T-cell (primary cell): ENCODE results near the gene ATP23. TPM values are rescaled to one million over a fixed set of nuclear protein-coding genes. Genes with fewer than 3 reads are reported as not detected.
A peak's percentile ranks its signal among the peaks of the same experiment; 100 is the strongest.

Source experiments
- ATAC-seq, 4 experiments: fragments of 200-7000 bp in 3 of 4; fragments of 150-1000 bp in 1 of 4; cut with Tn5 transposase; replicated peaks in 1 of 4; 1 replicate in 3 of 4; 2 replicates in 1 of 4; pipeline ENCODE4 v1.10.0; 2021; ENCODE audit warnings: moderate library complexity in 3 of 4, mild to moderate bottlenecking in 2 of 4, moderate number of reproducible peaks in 1 of 4
- CTCF ChIA-PET, 2 donors: fragments of 300-600 bp; sonication (Branson Sonifier 250); formaldehyde crosslinking; loops; one replicate each; lab custom pipeline; 2022; ENCODE audit warnings: antibody characterized with exemption in 2 of 2; lab: Charles Lee
- POLR2A ChIA-PET, 2 donors: fragments of 300-600 bp; sonication (Branson Sonifier 250); formaldehyde crosslinking; loops; one replicate each; lab custom pipeline; 2022; ENCODE audit warnings: antibody characterized with exemption in 2 of 2; lab: Charles Lee
- DNase-seq, 35 experiments: peaks; one replicate each; pipeline versions ENCODE4 v3.0.0 to v3.0.0-alpha.2; 2013 to 2023
- H3K27ac ChIP-seq: one replicate; pipeline ENCODE4 v1.5.1; 2013; ENCODE audit warnings: low read length
- H3K27me3 ChIP-seq, 2 experiments: replicated peaks in 1 of 2; 1 replicate in 1 of 2; 2 replicates in 1 of 2; pipeline versions ENCODE4 v1.6.1 to v1.7.0; 2013; ENCODE audit warnings: low read length in 1 of 2, mixed read lengths in 1 of 2; ENCODE audit not compliant: control insufficient read depth in 2 of 2, insufficient read depth in 2 of 2; ENCODE audit errors: extremely low read depth in 1 of 2
- H3K36me3 ChIP-seq, 2 donors: 1 replicate in 1 of 2; 2 replicates in 1 of 2; pipeline versions ENCODE4 v1.6.1 to v1.7.0; 2013; ENCODE audit warnings: low read length in 1 of 2; ENCODE audit not compliant: control insufficient read depth in 2 of 2, insufficient read depth in 1 of 2; ENCODE audit errors: extremely low read depth in 1 of 2
- H3K4me1 ChIP-seq, 2 experiments: 1 replicate in 1 of 2; 2 replicates in 1 of 2; pipeline versions ENCODE4 v1.6.1 to v1.7.0; 2013; ENCODE audit warnings: low read length in 2 of 2, mixed read lengths in 1 of 2; ENCODE audit not compliant: insufficient read depth in 2 of 2, control insufficient read depth in 1 of 2; ENCODE audit errors: extremely low read depth in 1 of 2
- H3K4me3 ChIP-seq, 2 donors: 1 replicate in 1 of 2; 2 replicates in 1 of 2; pipeline versions ENCODE4 v1.5.1 to v1.7.0; 2013; ENCODE audit warnings: mild to moderate bottlenecking in 2 of 2, low read length in 1 of 2, moderate library complexity in 1 of 2; ENCODE audit not compliant: control insufficient read depth in 1 of 2; ENCODE audit errors: extremely low read depth in 1 of 2
- H3K9me3 ChIP-seq: 2 replicates; pipeline ENCODE4 v1.7.0; 2013
- H3K27ac Mint-ChIP-seq, 2 donors: one replicate each; pipeline ENCODE4 v1.8.0; 2020 to 2021; ENCODE audit warnings: mild to moderate bottlenecking in 2 of 2, mixed read lengths in 2 of 2
- H3K27me3 Mint-ChIP-seq, 2 donors: one replicate each; pipeline ENCODE4 v1.8.0; 2021 to 2022; ENCODE audit warnings: mixed read lengths in 2 of 2
- H3K36me3 Mint-ChIP-seq: one replicate; pipeline ENCODE4 v1.8.0; 2021; ENCODE audit warnings: mixed read lengths
- H3K4me1 Mint-ChIP-seq, 3 donors: one replicate each; pipeline ENCODE4 v1.8.0; 2020 to 2022; ENCODE audit warnings: mixed read lengths in 3 of 3, mild to moderate bottlenecking in 1 of 3
- H3K4me3 Mint-ChIP-seq, 3 donors: one replicate each; pipeline ENCODE4 v1.8.0; 2020 to 2022; ENCODE audit warnings: mild to moderate bottlenecking in 3 of 3, mixed read lengths in 3 of 3, moderate library complexity in 3 of 3
- H3K9me3 Mint-ChIP-seq, 3 donors: one replicate each; pipeline ENCODE4 v1.8.0; 2020 to 2022; ENCODE audit warnings: mixed read lengths in 3 of 3
- WGBS: methylation state at CpG from one replicate; pipeline ENCODE4 v1.1.5; 2013; ENCODE audit warnings: missing lambda C conversion rate; ENCODE audit not compliant: insufficient coverage; 5-methylcytosine and 5-hydroxymethylcytosine counted together
- total RNA-seq, 35 experiments: library from RNA in 6 of 35; stranded (reverse) in 6 of 35; fragments of 120-200 nt in 1 of 35; gene quantifications; one replicate each; pipeline versions ENCODE4 v1.2.1 to v1.2.4 and lab custom pipeline; 2013 to 2026

ATP23 gene
- total RNA-seq, 5 donors from 2014 or later (not counting 1 experiment from before 2014, with no cell fraction given): 3.1 to 9.7 (median 7.7) TPM

DNA sequence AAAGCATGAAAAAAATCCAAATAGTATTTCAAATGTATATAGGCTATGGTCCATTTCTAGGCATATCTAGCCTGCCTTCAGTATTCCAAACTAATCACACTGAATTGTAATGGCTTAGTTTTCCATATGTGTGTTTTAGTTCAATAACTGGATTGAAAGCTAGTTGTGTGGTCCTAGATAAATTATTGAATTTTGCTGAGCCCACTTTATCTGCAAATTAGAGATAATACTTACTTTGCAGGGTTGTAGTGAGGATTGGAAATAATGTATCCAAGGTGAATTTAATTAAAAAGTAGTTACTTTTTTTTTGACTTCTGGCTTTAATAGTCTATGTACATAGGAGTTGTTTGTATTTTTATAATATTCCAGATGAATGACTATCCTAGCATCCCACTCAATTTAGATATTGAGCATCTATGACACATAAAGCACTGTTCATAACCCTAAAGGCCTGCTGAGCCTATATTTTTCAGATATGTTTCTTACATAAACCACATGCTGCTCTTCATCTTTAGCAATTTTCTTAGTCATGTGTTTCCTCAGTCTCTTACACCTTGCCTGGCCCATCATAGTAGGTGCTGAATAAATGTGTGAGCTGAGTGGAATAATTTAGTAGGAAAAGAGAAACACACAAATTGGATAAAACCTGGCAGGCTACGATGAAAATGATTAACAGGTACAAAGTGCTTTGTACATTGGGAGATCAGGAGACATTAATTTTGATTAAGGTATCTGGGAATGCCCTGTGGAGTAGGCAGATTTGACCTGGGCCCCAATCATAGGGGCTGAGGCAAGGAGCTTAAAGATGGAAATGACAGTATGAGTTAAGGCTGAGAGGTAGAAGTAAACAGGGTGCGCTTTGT is 1.1 kb upstream of the ATP23 start:
- H3K4me3 Mint-ChIP-seq: peak overlapping the region; percentile 93 to 95 (median 95)
- CTCF ChIA-PET: interaction anchor here (0.6 to 1.4 kb wide), 3 partner anchors 36 to 158 kb away, joined by 3 to 4 read pairs (median 3); partner anchors contain the start of gene TSFM (in 1 of the 2)
- Histone ChIP-seq H3K9me3 (no peaks in the 10 kb centered on the region), H3K4me1 (peaks cover 21 to 22% of the 10 kb centered on the region in 2 experiments), H3K4me3 (peak overlapping the region; percentile 67 to 78), H3K27ac (peak overlapping the region; percentile 88), H3K36me3 (no peaks in the 10 kb centered on the region), H3K27me3 (no peaks in the 10 kb centered on the region)
- POLR2A ChIA-PET: interaction anchor here (0.6 to 1.1 kb wide), 3 partner anchors 16 to 463 kb away, joined by 3 read pairs; no protein-coding TSS in a partner anchor
- ATAC-seq (no peak), DNase-seq (peak in 2 of 35 experiments; percentile 4 to 23)
- H3K9me3 Mint-ChIP-seq: no peaks in the 10 kb centered on the region
- no peaks in the 10 kb centered on the region for H3K27me3 Mint-ChIP-seq
- peaks cover 50 to 53% (median 51%) of the 10 kb centered on the region in 3 donors for H3K4me1 Mint-ChIP-seq
- WGBS: 77% methylated on average over 2 of the region's 2 CpGs
- peak overlapping the region; percentile 99 for H3K27ac Mint-ChIP-seq
- H3K36me3 Mint-ChIP-seq: no peaks in the 10 kb centered on the region

DNA sequence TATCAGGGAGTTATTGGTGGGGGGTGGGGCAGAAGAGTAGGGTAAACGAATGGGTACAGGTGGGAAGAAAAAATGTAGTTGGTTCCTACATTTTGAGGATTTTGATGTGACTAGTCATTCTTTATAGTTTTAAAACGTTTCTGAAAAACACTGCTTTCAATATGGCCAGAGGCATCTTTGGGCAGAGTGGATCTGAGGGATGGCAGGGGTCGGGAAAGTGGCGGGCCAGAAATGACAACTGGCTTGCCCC is 527 bp upstream of the ATP23 start:
- H3K9me3 Mint-ChIP-seq: no peaks in the 10 kb centered on the region
- H3K36me3 ChIP-seq: no peaks in the 10 kb centered on the region
- H3K27me3 ChIP-seq: no peaks in the 10 kb centered on the region
- peak overlapping the region; percentile 99 for H3K27ac Mint-ChIP-seq
- H3K4me1 ChIP-seq: peaks cover 21 to 22% of the 10 kb centered on the region in 2 experiments
- ATAC-seq (peak in 1 of 4 experiments; percentile 0), DNase-seq (no peak)
- peak overlapping the region; percentile 88 for H3K27ac ChIP-seq
- peak overlapping the region; percentile 93 to 95 (median 95) for H3K4me3 Mint-ChIP-seq
- H3K27me3 Mint-ChIP-seq: no peaks in the 10 kb centered on the region
- ChIA-PET POLR2A (interaction anchor here (0.6 to 1.1 kb wide), 3 partner anchors 16 to 464 kb away, joined by 3 read pairs; no protein-coding TSS in a partner anchor), CTCF (interaction anchor here (0.6 to 1.4 kb wide), 3 partner anchors 36 to 158 kb away, joined by 3 to 4 read pairs (median 3); partner anchors contain the start of gene TSFM (in 1 of the 2))
- 3% methylated on average over 4 of the region's 4 CpGs for WGBS
- peaks cover 45 to 47% (median 45%) of the 10 kb centered on the region in 3 donors for H3K4me1 Mint-ChIP-seq
- no peaks in the 10 kb centered on the region for H3K9me3 ChIP-seq
- no peaks in the 10 kb centered on the region for H3K36me3 Mint-ChIP-seq
- peak overlapping the region; percentile 67 to 78 for H3K4me3 ChIP-seq

DNA sequence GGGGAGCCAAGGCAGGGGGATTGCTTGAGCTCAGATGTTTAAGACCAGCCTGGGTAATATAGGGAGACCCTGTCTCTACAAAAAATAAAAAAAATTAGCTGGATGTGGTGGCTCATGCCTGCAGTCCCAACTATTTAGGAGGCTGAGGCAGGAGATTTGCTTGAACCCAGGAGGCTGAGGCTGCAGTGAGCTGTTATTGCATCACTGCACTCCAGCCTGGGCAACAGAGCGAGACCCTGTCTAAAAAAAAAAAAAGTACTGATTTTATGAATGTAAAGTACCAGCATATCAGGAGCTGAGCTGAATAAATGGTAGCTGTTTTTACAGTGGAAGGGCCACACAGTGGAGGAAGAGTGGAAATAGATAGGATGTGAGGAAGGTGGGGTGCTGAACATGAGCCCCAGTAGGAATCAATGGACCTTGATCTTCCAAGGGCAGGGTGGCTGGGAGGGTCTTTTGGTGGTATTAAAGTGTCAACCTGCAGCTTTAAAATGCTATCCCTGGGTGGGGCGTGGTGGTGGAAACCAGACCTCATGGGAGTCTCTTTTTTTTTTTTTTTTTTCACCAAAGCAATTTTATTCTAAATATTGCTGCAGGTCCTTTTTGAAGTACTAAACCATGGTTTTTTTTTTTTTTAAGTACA is 2.2 kb downstream of the ATP23 start:
- Mint-ChIP-seq H3K36me3 (peaks cover 7% of the 10 kb centered on the region), H3K4me3 (no peak overlapping the region), H3K27ac (no peak overlapping the region), H3K9me3 (no peaks in the 10 kb centered on the region), H3K4me1 (peaks cover 31 to 40% (median 38%) of the 10 kb centered on the region in 3 donors), H3K27me3 (no peaks in the 10 kb centered on the region)
- Histone ChIP-seq H3K9me3 (no peaks in the 10 kb centered on the region), H3K36me3 (no peaks in the 10 kb centered on the region), H3K27ac (no peak overlapping the region), H3K4me3 (no peak overlapping the region), H3K4me1 (peaks cover 15 to 18% of the 10 kb centered on the region in 2 experiments), H3K27me3 (no peaks in the 10 kb centered on the region)
- POLR2A ChIA-PET: interaction anchor here in 1 of 2 donors (0.6 kb wide), 1 partner anchor 16 kb away, joined by 4 read pairs; no protein-coding TSS in a partner anchor
- 100% methylated on average over 1 of the region's 2 CpGs for WGBS
- no peak for ATAC-seq
- CTCF ChIA-PET: no interaction called here
- DNase-seq: no peak

DNA sequence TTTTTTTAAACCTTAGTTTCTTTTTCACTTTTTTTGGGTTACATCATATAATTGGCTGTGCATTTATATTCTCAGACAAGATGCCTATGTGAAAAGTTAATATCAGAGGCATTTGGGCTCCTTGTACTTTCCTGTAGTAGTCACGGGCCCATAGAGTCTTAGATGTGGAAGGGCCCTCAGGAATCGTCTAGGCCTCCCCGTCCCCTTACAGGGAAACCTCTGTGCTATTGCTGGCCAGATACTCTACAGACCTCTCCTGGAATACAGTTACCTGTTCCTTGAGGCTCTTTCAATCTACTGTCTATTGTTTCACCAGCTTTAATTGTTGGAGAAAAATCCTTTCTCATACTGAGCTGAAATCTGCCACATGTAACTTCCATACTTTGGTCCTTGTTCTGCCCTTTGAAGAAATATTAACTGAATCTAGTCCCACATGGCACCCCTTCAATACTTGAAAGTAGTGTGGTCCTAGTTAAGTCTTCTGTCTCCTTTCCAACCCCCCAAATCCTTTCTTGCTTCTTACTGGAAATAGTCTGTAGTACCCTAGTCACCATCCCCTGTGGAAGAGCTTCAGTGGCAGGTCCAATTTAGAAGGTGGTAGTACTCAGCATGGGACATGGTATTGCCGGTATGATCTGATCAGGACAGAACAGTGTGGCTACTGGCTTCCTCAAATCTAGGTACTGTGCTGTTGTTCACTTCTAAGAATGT is 3.1 kb downstream of the ATP23 start:
- no peaks in the 10 kb centered on the region for H3K9me3 Mint-ChIP-seq
- H3K27ac Mint-ChIP-seq: no peak overlapping the region
- no peak for ATAC-seq
- DNase-seq: no peak
- ChIA-PET CTCF (no interaction called here), POLR2A (interaction anchor here in 1 of 2 donors (0.6 kb wide), 1 partner anchor 8 kb away, joined by 3 read pairs; no protein-coding TSS in a partner anchor)
- H3K4me3 ChIP-seq: no peak overlapping the region
- peaks cover 15 to 18% of the 10 kb centered on the region in 2 experiments for H3K4me1 ChIP-seq
- H3K36me3 Mint-ChIP-seq: peaks cover 13% of the 10 kb centered on the region
- H3K9me3 ChIP-seq: no peaks in the 10 kb centered on the region
- peaks cover 31 to 39% (median 38%) of the 10 kb centered on the region in 3 donors for H3K4me1 Mint-ChIP-seq
- no peaks in the 10 kb centered on the region for H3K27me3 ChIP-seq
- H3K36me3 ChIP-seq: no peaks in the 10 kb centered on the region
- WGBS: 83% methylated on average over 2 of the region's 4 CpGs
- no peak overlapping the region for H3K27ac ChIP-seq
- no peak overlapping the region for H3K4me3 Mint-ChIP-seq
- H3K27me3 Mint-ChIP-seq: no peaks in the 10 kb centered on the region

DNA sequence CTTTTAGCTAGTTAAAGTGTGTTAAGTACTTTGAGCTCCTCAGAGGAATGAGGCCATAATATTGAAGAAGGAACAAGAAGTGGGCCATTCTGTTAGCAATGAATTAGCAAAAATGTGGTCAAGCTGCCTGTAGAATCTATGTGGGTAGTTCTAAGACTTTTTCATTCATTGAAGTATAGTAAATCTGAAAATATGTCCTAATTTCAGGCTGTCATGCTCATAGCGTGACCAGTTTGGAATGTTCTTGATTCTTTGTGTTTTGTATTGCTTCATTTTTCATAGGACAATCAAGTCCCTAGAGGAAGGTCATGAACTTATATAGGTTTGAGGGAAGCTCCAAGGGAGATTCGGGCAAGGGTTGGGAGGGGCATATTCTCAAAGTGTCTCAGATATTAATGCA is 11.4 kb downstream of the ATP23 start:
- H3K4me1 Mint-ChIP-seq: no peaks in the 10 kb centered on the region
- DNase-seq: no peak
- 89% methylated on average over 1 of the region's 2 CpGs for WGBS
- CTCF ChIA-PET: no interaction called here
- H3K27ac Mint-ChIP-seq: no peak overlapping the region
- peaks cover 8 to 20% of the 10 kb centered on the region in 2 donors for H3K36me3 ChIP-seq
- peaks cover 0 to 3% (median 0%) of the 10 kb centered on the region in 3 donors for H3K9me3 Mint-ChIP-seq
- H3K27ac ChIP-seq: no peak overlapping the region
- H3K4me1 ChIP-seq: no peaks in the 10 kb centered on the region
- H3K27me3 Mint-ChIP-seq: no peaks in the 10 kb centered on the region
- no peak overlapping the region for H3K4me3 ChIP-seq
- no peak for ATAC-seq
- POLR2A ChIA-PET: no interaction called here
- no peaks in the 10 kb centered on the region for H3K9me3 ChIP-seq
- no peak overlapping the region for H3K4me3 Mint-ChIP-seq
- no peaks in the 10 kb centered on the region for H3K27me3 ChIP-seq
- H3K36me3 Mint-ChIP-seq: peaks cover 74% of the 10 kb centered on the region

DNA sequence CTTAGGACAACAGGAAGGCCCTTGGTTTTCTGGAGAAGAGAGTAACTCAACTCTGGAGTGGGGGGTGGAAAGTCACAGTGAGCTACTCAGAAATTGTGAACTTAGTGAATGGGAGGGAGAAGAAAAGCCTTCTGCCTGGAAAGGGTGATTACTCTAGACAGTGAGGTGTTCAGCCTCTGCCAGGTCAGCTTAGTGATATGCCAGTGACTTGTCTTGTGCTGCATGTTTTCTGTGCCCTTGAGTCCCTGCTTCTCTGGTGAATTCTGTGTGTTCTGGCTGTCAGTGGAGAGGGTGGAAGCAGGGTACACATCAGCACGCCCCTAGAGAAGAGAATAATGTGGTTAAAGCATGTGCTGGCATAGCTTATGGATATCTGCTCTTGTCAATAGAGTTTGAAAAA is 13.4 kb downstream of the ATP23 start:
- Mint-ChIP-seq H3K27ac (no peak overlapping the region), H3K4me3 (no peak overlapping the region), H3K9me3 (peaks cover 6 to 16% (median 11%) of the 10 kb centered on the region in 3 donors), H3K4me1 (no peaks in the 10 kb centered on the region), H3K36me3 (peaks cover 81% of the 10 kb centered on the region), H3K27me3 (no peaks in the 10 kb centered on the region)
- ATAC-seq (no peak), DNase-seq (no peak)
- H3K27me3 ChIP-seq: no peaks in the 10 kb centered on the region
- ChIA-PET CTCF (interaction anchor here in 1 of 2 donors (0.7 kb wide), 1 partner anchor 116 kb away, joined by 3 read pairs; no protein-coding TSS in a partner anchor), POLR2A (no interaction called here)
- H3K4me1 ChIP-seq: no peaks in the 10 kb centered on the region
- H3K4me3 ChIP-seq: no peak overlapping the region
- H3K27ac ChIP-seq: no peak overlapping the region
- H3K36me3 ChIP-seq: peaks cover 8 to 26% of the 10 kb centered on the region in 2 donors
- H3K9me3 ChIP-seq: peaks cover 3% of the 10 kb centered on the region
- whole genome bisulfite sequencing: no CpG with 5 or more reads among the region's 1 CpG
